Measurements from ENCODE around the gene VIPR1. TPM values are rescaled to one million over a fixed set of nuclear protein-coding genes. Genes with fewer than 3 reads are reported as not detected.

Gene VIPR1
- total RNA-seq, 2 donors from 2014 or later, result 31.0 to 48.7 TPM

DNA sequence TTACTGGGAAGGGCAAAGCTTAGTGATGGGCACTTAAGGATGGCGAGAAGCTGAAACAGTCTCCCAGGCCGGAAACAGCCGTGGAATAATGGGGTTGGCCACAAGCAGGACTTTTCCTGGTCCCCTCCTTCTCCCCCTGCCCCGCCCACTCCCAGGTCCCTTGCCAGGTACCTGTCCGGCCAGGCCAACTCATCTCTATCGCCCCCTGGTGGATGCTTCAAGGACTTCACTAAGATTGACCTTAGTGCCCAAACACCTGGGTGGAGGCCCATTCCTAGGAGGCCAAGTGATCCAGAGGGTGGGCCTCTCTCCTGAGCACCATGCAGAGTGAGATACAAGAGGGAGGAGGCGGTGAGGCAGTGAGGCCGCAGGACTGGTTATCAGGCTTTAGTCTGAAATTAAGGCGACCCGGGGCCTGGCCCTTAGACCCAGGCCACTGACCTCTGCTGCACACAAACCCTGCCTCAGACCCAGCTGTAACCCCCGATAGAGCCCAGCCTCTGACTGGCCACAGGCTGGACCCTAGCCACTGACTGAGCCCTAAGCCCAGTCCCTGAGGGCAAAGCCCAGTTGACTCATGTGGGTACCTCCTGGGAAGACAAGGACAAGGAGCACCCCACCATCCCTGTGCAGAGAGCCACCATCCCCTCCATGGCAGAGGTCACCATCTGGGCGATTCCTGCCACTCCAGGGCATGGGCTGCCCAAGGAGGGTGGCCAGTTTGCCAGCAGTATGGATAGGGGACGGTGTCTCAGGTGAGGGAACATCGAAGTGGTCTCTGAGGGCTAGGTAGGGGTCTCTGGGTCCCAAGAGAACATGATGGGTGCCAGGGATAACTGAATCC lies 37.6 kb downstream of the VIPR1 start:
- Histone ChIP-seq H3K4me1 (ENCODE audit: control insufficient read depth in 1 of 2, low read depth in 2 of 2) (peaks cover 9 to 30% of the 10 kb centered on the region in 2 donors), H3K27ac (no peak overlapping the region), H3K9me3 (no peaks in the 10 kb centered on the region), H3K27me3 (replicated peaks; ENCODE audit: insufficient read depth) (no peaks in the 10 kb centered on the region), H3K36me3 (no peaks in the 10 kb centered on the region), H3K4me3 (no peak overlapping the region)
- DNase-seq (ENCODE audit: low spot score) (no peak), ATAC-seq (ENCODE audit: insufficient number of reproducible peaks, low FRiP score, low read depth) (no peak)
- TF ChIP-seq, protein P1, sequence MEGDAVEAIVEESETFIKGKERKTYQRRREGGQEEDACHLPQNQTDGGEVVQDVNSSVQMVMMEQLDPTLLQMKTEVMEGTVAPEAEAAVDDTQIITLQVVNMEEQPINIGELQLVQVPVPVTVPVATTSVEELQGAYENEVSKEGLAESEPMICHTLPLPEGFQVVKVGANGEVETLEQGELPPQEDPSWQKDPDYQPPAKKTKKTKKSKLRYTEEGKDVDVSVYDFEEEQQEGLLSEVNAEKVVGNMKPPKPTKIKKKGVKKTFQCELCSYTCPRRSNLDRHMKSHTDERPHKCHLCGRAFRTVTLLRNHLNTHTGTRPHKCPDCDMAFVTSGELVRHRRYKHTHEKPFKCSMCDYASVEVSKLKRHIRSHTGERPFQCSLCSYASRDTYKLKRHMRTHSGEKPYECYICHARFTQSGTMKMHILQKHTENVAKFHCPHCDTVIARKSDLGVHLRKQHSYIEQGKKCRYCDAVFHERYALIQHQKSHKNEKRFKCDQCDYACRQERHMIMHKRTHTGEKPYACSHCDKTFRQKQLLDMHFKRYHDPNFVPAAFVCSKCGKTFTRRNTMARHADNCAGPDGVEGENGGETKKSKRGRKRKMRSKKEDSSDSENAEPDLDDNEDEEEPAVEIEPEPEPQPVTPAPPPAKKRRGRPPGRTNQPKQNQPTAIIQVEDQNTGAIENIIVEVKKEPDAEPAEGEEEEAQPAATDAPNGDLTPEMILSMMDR (IDR thresholded peaks at IDR 0.05), result peak; percentile 80

GRCh38 chr3:42541079-42541478 lies 38.6 kb downstream of the VIPR1 start:
- no peak for DNase-seq (ENCODE audit: low spot score)
- no peaks in the 10 kb centered on the region for H3K9me3 ChIP-seq
- no peak overlapping the region for H3K4me3 ChIP-seq
- H3K36me3 ChIP-seq, result no peaks in the 10 kb centered on the region
- H3K27ac ChIP-seq, result no peak overlapping the region
- H3K4me1 ChIP-seq (ENCODE audit: control insufficient read depth in 1 of 2, low read depth in 2 of 2), result peaks cover 12 to 40% of the 10 kb centered on the region in 2 donors
- TF ChIP-seq, protein P1 (IDR thresholded peaks at IDR 0.05), result no peak
- no peaks in the 10 kb centered on the region for H3K27me3 ChIP-seq (replicated peaks; ENCODE audit: insufficient read depth)
- no peak for ATAC-seq (ENCODE audit: insufficient number of reproducible peaks, low FRiP score, low read depth)

GRCh38 chr3:42544492-42545283 lies 42.2 kb downstream of the VIPR1 start:
- TF ChIP-seq, protein P1 (IDR thresholded peaks at IDR 0.05), result peak; percentile 46
- DNase-seq (ENCODE audit: low spot score), result peak; percentile 14
- H3K9me3 ChIP-seq, result no peaks in the 10 kb centered on the region
- no peaks in the 10 kb centered on the region for H3K36me3 ChIP-seq
- peak overlapping the region; percentile 26 for H3K4me3 ChIP-seq
- H3K4me1 ChIP-seq (ENCODE audit: control insufficient read depth in 1 of 2, low read depth in 2 of 2), result peaks cover 12 to 50% of the 10 kb centered on the region in 2 donors
- peak; percentile 65 for ATAC-seq (ENCODE audit: insufficient number of reproducible peaks, low FRiP score, low read depth)
- H3K27me3 ChIP-seq (replicated peaks; ENCODE audit: insufficient read depth), result no peaks in the 10 kb centered on the region
- peak overlapping the region; percentile 57 to 77 for H3K27ac ChIP-seq

DNA sequence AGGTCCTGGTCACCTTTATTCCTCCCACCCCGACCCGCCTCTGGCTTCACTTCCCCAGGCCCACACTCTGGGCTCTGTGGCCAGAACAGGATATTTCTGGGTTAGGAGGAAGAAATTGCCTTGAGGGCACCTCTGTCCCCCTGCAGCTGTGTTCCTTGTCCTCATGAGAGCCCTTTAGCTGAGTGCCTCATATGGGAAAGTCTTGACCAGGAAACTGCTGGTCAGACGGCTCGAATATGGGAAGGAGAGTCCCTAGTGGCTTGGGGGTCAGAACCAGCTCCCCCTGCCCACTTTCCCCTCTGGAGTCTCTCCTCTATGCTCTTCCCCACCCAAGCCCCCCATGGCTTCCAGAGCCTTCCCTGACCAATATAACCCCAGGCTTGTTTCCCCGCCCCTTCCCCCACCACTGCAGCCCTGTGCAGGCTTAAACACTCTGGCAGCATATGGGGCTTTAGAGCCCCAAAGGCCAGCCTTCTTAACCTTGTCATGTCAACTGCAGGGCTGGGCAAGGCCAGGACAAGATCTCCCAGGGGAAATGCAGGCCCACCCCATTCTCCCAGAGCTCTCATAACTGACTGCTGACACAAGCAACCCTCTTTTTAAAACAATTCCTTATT lies 42.9 kb downstream of the VIPR1 start:
- Histone ChIP-seq H3K27ac (peak overlapping the region; percentile 57 to 77), H3K4me3 (no peak overlapping the region), H3K27me3 (replicated peaks; ENCODE audit: insufficient read depth) (no peaks in the 10 kb centered on the region), H3K9me3 (no peaks in the 10 kb centered on the region), H3K36me3 (no peaks in the 10 kb centered on the region), H3K4me1 (ENCODE audit: control insufficient read depth in 1 of 2, low read depth in 2 of 2) (peaks cover 12 to 49% of the 10 kb centered on the region in 2 donors)
- TF ChIP-seq, protein P1 (IDR thresholded peaks at IDR 0.05), result no peak
- DNase-seq (ENCODE audit: low spot score), result no peak
- no peak for ATAC-seq (ENCODE audit: insufficient number of reproducible peaks, low FRiP score, low read depth)

Data from thoracic aorta (tissue), 2 donors.